NCI-H1436 treated with DMSO at 0.1 percent for 48 hours (cell line): ENCODE data around the gene SLC46A3.
"Not testable (repeated sequence)": the region's sequence is repeated elsewhere in the genome, so short reads cannot be mapped to it uniquely, and the experiment has no call there.

Experiments used
- DNase-seq: peaks from one replicate; lab custom pipeline; 2025; lab: John Stamatoyannopoulos, UW

SLC46A3 gene, protein sequence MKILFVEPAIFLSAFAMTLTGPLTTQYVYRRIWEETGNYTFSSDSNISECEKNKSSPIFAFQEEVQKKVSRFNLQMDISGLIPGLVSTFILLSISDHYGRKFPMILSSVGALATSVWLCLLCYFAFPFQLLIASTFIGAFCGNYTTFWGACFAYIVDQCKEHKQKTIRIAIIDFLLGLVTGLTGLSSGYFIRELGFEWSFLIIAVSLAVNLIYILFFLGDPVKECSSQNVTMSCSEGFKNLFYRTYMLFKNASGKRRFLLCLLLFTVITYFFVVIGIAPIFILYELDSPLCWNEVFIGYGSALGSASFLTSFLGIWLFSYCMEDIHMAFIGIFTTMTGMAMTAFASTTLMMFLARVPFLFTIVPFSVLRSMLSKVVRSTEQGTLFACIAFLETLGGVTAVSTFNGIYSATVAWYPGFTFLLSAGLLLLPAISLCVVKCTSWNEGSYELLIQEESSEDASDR

DNA sequence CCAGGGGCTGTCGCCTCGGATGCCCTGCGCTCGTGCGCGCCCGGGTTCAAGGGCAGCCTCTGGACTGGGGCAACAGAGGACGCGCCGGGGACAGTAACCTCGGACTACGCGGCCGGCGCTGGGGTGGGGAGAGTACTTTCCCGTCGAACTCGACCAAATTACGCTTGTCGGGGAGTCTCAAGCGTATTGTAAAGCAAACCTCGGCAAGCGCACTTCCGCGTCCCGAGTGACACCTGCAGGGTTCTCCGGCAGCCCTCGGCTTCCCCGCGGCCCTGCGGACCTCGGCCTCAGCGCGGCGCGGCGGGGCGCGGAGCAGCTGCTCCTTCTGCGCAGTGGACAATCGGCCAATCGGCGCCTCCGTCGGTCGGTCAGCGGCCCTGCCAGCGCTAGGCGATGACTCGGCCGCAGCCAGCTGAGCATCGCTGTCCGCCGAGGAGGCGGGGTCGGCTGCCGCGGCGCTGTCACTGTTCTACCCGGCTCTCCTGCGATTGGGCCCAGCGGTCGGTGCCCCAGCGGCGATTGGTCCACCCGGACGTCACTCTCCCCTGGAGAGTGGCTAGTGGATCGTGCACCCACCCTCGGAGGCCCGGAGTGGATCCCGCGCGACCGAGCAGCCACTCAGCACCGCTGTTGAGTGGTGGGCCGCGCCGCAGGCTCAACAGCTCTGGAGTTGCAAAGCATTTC, at the start of gene SLC46A3:
Gene SLC46A3 (minus strand): TSS at position 428 of the 684 bp plus-strand sequence. CDS start 972 bp downstream, outside the sequence.
- DNase-seq, result peak; percentile 0

DNA sequence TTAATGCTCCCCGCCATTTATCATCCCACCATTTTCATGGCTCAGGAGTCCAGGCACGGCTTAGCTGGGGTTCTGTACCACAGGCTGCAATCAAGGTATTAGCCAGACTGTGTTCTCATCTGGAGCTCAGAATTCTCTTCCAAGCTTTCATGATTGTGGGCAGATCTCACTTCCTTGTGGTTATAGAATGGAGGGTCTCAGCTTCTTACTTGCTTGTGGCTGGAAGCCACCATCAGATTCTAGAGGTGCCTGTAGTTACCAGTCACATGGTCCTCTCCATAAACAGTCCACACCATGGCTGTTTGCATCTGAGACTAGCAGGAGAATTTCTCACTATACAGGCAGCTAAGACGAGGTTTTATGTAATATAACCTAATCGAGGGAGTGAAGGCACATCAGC, 45.1 kb upstream of the SLC46A3 start:
- DNase-seq, result no peak

DNA sequence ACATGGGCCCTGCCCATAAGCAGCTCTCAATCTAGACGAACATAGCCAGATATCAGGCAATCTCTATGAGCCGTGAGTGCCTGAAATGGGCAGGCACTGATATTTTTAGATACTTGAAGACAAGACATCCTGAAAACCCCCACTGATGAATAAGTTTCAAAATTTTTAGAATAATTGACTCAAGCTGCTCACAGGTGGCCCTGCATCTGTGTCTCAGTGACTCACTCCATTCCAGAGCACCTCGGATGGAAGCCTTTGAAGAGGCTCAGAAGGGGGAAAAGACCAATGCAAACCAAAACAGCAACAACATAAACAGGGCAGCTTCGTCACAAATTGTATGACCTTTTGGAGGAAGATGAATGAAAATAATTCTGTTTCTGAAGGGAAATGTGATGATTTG, 42.8 kb upstream of the SLC46A3 start:
- no peak for DNase-seq

DNA sequence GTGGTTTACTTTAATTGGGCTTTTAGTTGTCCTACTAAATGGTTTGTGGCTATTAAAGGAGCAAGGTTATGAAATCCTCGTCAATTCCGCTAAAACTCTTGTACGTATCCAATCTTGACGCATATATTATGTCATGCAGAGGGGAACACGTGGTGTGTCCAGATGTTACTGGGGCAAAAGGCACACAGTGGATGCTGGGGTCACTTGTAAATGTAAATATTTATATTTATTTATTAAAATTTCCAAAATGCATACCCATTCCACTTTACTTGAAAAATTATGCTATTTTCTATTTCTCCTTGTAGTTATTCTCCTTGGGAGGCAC, 36.7 kb upstream of the SLC46A3 start:
- DNase-seq, result no peak

DNA sequence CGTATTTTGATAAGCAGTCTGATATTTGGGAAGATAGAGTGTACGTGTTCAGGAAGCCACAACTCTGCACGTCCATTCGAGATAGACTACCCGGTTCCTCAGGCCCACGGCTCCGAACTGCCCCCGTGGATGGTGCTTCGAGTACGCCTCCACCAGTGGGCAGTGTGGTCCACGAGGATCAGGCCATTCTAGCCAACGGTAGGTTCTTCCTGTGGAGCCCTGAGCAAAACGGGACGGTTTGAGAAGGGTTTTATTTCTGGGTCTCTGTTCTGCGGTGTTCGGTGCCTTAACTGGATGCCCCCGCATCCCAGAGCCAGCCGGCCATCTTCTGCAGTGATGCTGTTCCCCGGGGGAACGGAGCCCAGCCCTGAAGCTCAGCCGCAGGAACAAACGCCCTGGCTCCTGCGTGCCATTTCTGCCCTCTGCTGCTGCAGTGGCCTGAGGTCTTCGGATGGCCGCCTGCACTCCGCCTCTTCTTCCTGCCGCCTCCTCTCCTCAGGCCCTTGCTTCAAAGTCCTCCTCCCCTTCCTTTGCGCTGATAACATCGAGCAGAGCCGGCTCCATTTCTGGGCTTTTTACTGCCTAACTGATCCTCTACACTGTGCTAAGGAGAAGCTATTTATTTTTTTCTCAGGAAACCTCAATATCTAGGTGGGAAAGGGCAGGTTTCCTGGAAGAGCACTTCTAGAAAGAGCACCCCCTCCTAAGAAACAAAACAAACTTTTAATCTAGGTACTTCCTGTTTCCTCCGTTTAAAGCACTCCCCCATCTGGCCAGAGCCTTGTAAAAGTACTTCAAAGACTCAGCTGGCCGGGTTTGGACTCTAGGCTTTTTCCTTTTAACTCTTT, 36.2 kb upstream of the SLC46A3 start:
- DNase-seq, result no peak

DNA sequence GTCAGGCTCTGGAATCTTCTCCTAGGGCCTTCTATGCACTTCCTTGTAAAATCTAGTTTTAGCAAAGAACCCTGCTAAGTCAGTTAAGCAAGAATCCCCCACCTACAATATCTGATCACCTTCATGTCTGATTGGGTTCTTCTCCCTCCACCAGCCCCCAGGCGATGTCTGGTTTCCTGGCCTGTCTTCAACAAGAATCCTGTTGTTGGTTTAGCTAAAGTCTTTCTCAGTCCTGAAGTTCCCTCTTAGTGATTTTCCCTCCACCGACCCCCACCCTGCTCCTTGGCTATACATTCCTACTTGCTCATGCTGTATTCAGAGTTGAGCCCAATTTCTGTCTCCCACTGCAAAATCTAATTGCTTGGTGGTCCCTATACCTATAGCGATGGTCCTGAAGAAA, 35.2 kb upstream of the SLC46A3 start:
- DNase-seq, result no peak

DNA sequence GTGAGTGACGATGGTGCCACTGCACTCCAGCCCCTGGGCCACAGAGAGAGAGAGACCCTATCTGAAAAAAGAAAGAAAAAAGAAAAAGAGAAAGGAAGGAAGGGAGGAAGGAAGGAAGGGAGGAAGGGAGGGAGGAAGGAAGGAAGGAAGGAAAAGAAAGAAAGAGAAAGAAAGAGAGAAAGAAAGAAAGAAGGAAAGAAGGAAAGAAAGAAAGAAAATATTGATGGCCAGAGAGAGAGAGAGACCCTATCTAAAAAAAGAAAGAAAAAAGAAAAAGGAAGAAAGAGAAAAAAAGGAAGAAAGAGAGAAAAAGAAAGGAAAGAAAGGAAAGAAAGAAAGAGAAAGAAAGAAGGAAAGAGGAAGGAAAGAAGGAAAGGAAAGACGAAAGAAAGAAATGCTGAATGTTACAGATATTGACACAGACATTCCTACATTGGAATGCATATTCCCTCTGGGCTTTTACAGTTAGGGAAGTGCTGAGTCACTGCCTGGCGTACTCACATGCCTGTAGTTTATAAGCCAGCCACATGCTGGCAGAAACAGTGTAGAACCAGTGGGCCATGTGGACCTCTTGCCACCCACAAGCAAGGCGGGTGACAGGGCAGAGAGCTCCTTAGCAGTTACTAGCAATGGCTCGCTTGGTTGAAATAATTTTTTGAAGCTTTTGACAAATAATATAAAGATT, 34.6 kb upstream of the SLC46A3 start:
- no peak for DNase-seq

DNA sequence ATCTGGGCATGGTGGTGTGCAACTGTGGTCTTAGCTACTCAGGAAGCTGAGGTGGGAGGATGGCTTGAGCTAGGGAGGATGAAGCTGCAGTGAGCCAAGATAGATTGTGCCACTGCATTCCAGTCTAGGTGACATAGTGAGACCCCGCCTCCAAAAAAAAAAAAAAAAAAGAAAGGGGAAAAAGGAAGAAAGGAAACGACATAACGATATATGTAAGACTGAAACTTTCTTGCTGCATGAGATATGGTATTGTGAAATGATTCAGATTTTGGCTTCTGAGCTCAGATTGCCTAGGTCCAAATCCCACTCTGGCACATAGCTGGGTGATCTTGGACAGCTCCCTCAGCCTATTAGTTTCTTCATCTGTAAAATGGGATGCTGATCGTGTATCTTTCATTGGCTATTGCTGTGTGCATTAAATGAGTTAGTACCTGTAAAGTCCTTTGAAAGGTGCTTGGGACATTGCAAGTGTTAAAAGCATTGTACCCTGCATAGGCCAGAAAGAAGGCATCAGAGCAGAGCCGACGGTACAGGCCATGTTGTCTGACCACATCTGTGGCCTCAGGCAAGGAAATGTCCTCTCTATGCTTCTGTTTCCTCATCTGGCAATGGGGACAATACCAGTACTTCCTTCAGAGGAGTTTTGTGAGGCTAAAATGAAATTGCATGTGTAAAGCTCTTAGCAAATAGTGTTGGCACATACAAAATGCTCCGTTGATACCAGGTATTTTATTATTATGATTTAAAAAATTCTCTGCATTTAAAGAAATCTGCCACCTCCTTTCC, 32.6 kb upstream of the SLC46A3 start:
- DNase-seq, result no peak

DNA sequence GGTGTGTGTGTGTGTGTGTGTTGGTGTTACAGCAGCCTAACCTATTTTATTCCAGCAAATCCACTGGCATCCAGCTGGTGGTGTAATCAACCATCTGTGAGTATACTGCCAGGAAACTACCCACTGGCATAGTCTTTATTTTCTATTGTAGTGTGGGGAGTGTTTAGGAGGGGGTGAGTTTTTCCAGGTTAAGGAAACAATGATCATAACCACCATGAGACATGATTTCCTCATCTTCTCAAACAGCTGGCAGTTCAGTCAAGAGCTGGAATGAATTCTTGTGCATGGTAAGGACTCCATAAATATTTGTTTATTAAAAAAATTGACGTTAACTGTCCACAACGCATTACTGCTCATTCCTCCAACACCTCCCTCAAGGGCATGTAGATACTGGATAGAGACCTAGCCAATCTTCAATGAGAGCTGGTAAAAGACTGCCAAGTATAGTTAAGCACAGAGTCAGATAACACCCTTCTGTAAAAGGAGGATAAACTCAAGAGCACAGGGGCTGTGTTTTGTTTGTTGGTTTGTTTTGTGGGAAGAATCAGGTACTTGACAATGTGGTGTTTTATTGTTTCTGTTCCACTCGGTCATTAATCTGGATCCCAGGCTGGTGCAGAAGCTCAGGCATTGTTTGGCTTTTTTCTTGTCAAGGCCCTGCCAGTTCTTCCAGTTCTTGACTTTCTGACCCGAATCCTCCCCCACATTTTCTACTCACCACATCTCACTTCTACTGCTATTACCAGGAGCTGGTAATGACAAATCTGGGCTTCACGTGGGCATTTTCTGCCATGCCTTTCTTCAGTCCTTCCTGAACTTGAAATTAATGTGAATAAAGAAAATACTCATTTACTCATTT, 31.6 kb upstream of the SLC46A3 start:
- no peak for DNase-seq

DNA sequence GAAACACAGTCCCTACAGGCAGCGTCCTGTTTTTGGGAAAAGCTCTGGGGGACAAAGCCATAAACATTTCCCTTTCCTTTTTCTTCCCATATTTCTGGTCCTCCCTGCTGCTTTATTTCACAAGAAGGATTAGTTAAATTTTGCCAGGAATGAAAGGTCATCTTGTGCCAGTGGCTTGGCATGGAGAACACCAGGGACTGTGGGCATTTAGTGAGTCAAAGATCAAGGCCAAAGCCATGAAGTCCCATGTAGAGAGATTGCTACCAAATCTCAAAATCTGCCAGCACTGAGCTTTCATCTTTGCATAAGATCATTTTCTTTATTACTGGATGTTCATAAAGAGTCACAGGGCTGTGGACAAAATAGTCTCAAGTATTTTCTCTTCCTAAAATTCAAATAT, 29.1 kb upstream of the SLC46A3 start:
- no peak for DNase-seq

DNA sequence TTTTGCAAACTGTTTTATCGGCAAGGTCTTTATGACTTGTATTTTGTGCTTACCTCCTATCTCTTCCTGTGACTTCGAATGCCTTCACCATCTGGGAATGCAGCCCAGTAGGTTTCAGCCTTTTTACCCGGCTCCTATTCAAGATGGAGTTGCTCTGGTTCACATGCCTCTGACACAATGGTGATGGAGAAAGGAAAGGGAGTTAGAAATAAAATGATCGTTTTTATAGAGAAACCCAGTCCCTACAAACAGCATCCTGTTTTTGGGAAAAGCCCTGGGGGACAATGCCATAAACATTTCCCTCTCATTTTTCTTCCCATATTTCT, 27.5 kb upstream of the SLC46A3 start:
- no peak for DNase-seq

DNA sequence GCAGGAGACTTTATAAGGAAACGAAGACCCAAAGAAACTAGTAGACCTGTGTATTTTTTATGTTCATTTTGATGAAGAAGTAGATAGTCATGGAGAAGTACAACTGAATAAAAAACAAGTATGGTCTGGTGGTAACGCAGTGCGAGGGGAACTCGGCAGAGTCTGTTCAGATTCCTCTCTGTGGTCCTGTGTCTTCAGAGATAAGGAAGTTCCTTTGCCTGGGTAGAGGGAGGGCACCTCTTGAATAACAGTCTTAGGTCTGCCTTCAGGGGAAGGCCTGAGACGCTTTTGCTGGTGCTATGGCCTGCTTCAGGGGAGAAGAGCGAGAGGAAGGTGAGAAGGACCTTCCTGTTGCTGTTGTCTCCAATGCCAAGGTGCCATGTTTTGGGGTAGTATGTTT, 25.9 kb upstream of the SLC46A3 start:
- DNase-seq, result no peak

DNA sequence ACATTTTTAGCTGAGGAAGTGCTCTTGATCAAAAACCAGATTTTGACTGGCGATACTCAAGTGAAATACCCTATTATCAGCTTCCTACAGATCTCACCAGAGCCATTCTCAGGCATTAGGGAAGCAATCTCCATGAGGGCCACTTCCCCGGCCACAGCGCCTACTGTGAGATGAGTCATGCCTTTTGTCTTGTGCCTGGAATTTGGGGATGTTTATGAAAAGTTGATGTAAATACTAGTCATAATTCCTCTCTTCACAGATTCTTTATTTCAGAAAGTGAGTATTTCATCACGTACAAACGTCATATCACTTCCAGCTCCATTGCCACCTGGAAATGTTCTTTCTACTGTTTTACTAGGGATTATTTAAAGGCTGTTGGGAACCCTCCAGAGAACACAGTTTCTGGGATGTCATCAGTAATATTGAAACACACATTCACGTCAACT, 25.3 kb upstream of the SLC46A3 start:
- no peak for DNase-seq

DNA sequence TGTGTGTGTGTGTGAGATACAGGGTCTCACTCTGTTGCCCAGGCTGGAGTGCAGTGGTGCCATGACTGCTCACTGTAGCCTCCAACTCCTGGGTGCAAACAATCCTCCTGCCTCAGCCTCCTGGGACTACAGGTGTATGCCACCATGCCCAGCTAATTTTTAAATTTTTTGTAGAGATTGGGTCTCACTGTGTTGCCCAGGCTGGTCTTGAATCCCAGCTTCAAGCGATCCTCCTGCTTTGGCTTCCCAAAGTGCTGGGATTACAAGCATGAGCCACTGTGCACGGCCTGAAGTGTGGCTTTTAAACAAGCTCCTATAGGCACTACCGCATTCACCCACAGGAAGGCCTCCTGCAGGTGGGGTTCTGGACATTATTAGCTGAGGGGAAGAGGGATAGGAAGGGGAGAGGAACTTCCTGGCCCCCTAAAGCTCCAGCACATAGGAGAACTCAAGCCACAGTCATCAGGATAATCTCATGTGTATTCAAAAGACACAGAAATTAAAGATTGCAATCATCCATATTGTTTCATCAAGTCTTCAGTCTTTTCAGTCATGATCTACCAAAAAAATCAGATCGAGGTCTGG, 24.8 kb upstream of the SLC46A3 start:
- no peak for DNase-seq

DNA sequence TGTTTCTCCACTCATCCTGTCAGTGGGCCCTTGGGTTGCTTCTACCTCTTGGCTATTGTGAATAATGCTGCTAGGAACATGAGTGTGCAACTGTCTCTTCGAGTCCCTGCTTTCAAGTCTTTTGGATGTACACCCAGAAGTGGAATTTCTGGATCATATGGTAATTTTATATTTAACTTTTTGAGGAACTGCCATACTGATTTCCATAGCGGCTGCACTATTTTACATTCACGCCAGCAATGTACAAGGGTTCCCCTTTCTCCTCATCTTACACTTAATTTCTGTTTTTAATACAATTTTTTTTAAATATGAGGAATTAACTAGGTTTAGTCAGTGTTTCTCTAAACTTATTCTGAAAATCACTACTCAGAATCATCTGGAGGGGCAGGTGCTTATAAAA, 24.2 kb upstream of the SLC46A3 start:
- DNase-seq, result no peak

DNA sequence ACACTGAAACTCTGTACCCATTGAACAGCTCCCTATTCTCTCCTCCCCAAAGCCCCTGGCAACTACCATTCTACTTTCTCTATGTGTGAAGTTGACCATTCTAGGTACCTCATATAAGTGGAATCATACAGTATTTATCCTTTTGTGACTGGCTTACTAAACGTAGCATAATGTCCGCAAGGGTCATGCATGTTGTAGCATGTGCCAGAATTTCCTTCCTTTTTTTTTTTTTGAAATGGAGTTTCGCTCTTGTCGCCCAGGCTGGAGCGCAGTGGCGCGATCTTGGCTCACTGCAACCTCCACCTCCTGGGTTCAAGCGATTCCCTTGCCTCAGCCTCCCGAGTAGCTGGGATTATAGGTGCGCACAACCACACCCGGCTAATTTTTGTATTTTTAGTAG, 23.7 kb upstream of the SLC46A3 start:
- DNase-seq, result not testable (repeated sequence)

DNA sequence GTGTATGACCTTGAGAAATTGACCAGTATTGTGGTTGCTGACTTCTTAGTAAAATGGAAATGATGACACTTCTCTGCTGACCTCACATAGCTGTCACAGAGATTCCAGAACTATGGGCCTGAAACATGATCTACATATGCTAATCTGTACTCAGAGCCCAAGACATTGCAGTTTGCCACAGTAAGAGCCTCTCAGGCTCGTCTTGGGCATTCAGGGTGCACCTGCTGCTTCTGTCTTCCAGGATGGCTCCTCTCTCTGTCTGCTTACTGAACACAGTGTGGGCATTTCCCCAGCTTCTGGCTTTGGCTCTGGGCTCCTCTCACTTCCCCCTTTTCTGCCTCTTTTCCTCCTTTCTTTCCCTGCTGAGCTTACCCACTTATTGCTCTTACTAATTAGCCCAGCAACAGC, 22.3 kb upstream of the SLC46A3 start:
- no peak for DNase-seq

DNA sequence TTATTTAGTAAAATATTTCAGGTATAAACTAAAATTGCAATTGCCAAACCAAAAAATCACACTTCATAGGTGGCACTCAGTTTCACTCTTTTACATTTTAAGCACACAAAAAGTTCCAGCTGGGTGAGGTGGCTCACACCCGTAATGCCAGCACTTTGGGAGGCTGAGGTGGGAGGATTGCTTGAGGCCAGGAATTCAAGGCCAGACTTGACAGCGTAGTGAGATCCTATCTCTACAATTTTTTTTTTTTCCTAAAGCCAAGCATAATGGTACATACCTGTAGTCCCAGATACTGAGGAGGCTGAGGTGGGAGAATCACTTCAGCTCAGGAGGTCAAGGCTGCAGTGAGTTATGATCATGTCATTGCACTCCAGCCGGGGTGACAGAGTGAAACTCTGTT, 20.6 kb upstream of the SLC46A3 start:
- DNase-seq, result no peak

DNA sequence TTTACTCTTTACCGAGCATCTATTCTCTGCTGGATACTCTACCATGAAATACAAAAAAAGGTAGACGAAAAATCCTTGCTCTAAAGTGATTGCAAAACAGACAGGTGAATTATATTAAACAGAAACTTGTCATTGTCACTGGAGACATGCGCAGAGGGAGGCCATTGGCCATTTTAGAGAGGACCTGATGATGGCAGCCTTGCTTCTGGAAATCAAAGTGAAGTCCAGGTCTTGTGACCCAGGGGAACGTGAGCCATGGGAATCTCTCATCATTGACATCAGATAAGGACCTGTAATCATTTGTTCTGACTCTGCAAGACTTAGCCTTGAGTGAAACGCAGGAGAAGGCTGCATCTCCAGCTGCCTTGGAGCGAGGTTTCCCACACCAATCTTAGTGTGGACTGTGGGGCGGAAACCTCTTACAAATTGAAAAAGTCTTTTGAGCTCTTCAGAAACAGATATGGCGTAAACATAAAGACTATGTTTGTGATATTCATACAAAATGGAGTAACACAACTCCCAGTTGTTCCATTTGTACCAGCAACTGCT, 16.8 kb upstream of the SLC46A3 start:
- no peak for DNase-seq

DNA sequence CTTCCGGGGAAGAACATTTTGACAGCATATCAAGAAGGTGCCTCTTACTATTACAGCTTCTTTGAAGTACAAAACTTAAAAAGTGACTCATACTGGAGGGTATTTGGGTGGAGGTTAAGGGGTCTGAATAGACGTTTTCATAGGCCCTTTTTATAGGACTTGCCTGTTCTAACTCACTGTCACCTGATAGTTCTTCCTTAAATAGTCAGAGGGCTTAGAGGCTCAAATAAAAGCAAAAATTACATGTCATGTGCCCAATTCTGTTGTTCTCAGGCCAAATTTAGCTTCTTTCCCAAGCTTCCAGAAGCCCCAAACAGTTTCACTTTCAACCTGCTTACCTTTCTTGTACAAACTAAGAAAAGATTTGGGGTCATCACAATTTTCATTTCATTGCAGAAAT, 16.1 kb upstream of the SLC46A3 start:
- no peak for DNase-seq
